SW 1271 (cell line): ENCODE measurements around the gene HLA-E.
"Not testable (repeated sequence)": the region's sequence is repeated elsewhere in the genome, so short reads cannot be mapped to it uniquely, and the experiment has no call there.

Experiments
- DNase-seq, 2 experiments: peaks; one replicate each; lab custom pipeline; 2025; lab: John Stamatoyannopoulos, UW

Gene HLA-E

GRCh38 chr6:30489081-30490025 lies at the start of gene HLA-E:
Gene HLA-E, plus strand, starts transcription at chr6:30489509. Its CDS starts 23 bp downstream, at chr6:30489532.
- DNase-seq = peak; percentile 98 to 99

GRCh38 chr6:30441171-30441570 lies 48.1 kb upstream of the HLA-E start:
- no peak for DNase-seq

GRCh38 chr6:30443657-30444450 lies 45.5 kb upstream of the HLA-E start:
- DNase-seq = no peak

GRCh38 chr6:30444451-30444742 lies 44.9 kb upstream of the HLA-E start:
- DNase-seq = no peak

GRCh38 chr6:30446259-30446658 lies 43.0 kb upstream of the HLA-E start:
- DNase-seq = no peak

GRCh38 chr6:30447237-30447636 lies 42.1 kb upstream of the HLA-E start:
- DNase-seq = peak in 1 of 2 experiments; percentile 8

GRCh38 chr6:30450548-30450908 lies 38.8 kb upstream of the HLA-E start:
- DNase-seq = no peak

GRCh38 chr6:30450909-30451841 lies 38.1 kb upstream of the HLA-E start:
- DNase-seq = no peak

- DNase-seq = no peak
Observed at GRCh38 chr6:30452736-30453507, 36.4 kb upstream of the HLA-E start.

GRCh38 chr6:30453508-30454116 lies 35.7 kb upstream of the HLA-E start:
- peak; percentile 77 to 86 for DNase-seq

- DNase-seq = no peak
Observed at GRCh38 chr6:30459145-30459544, 30.2 kb upstream of the HLA-E start.

- DNase-seq = no peak
Observed at GRCh38 chr6:30461055-30461454, 28.3 kb upstream of the HLA-E start.

- DNase-seq = no peak
Observed at GRCh38 chr6:30462482-30462881, 26.8 kb upstream of the HLA-E start.

- DNase-seq = no peak
Observed at GRCh38 chr6:30463242-30463641, 26.1 kb upstream of the HLA-E start.

GRCh38 chr6:30463651-30464618 lies 25.4 kb upstream of the HLA-E start:
- DNase-seq = no peak

GRCh38 chr6:30465595-30466306 lies 23.6 kb upstream of the HLA-E start:
- DNase-seq = no peak

GRCh38 chr6:30470968-30471367 lies 18.3 kb upstream of the HLA-E start:
- DNase-seq = no peak

GRCh38 chr6:30475116-30475515 lies 14.2 kb upstream of the HLA-E start:
- DNase-seq = not testable (repeated sequence)
